ENCODE results near the gene SLC35G2.

- TF ChIP-seq, protein P1, sequence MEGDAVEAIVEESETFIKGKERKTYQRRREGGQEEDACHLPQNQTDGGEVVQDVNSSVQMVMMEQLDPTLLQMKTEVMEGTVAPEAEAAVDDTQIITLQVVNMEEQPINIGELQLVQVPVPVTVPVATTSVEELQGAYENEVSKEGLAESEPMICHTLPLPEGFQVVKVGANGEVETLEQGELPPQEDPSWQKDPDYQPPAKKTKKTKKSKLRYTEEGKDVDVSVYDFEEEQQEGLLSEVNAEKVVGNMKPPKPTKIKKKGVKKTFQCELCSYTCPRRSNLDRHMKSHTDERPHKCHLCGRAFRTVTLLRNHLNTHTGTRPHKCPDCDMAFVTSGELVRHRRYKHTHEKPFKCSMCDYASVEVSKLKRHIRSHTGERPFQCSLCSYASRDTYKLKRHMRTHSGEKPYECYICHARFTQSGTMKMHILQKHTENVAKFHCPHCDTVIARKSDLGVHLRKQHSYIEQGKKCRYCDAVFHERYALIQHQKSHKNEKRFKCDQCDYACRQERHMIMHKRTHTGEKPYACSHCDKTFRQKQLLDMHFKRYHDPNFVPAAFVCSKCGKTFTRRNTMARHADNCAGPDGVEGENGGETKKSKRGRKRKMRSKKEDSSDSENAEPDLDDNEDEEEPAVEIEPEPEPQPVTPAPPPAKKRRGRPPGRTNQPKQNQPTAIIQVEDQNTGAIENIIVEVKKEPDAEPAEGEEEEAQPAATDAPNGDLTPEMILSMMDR (conservative IDR thresholded peaks at IDR 0.05; ENCODE audit: low read depth, low read length) = no peak
- no peak for TF ChIP-seq EZH2 (IDR thresholded peaks at IDR 0.05; ENCODE audit: borderline replicate concordance, low read depth, low read length, poor library complexity, severe bottlenecking)
Observed at GRCh38 chr3:136903899-136904298, 85.0 kb downstream of the SLC35G2 start.
